ENCODE measurements around the gene UNC13A.

DNA sequence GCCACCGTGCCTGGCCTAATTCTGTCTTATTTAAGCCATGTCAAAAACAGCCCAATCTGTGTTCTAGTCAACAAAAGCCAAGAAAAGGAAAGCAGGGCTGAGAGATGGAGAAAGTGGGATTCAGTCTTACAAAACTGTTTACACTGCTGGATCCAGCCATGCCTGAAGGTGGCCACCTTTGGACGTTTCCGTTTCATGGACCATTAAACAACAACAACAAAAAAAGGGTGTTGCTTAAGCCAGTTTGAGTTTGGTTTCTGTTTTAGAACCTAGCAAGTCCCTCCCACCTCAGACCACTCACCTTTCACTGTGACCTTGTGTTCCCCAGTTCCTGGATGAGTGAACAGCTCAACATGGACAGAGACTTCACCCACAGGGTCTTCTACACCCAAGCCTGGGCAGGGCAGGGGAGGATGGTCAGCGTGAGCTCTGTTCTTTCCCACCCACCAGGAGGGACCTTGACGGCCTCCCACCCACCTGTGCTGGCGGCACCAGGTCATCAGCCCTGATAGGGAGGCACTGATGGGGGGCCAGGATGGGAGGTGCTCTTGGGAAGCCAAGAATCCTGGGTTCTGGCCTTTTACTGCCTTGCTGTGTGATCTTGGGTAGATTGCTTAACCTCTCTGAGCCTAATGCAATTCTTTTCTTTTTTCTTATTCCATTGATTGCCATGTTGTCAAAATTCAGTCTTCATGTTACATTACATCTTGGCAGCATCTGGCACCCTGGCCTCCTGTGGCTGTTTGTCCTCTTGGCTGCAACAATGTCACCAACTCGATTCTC, 76.5 kb downstream of the UNC13A start:
- TF ChIP-seq ZFP30 (CRISPR knock-in tag; IDR thresholded peaks at IDR 0.05) = no peak
- TF ChIP-seq, protein P1, sequence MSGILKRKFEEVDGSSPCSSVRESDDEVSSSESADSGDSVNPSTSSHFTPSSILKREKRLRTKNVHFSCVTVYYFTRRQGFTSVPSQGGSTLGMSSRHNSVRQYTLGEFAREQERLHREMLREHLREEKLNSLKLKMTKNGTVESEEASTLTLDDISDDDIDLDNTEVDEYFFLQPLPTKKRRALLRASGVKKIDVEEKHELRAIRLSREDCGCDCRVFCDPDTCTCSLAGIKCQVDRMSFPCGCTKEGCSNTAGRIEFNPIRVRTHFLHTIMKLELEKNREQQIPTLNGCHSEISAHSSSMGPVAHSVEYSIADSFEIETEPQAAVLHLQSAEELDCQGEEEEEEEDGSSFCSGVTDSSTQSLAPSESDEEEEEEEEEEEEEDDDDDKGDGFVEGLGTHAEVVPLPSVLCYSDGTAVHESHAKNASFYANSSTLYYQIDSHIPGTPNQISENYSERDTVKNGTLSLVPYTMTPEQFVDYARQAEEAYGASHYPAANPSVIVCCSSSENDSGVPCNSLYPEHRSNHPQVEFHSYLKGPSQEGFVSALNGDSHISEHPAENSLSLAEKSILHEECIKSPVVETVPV (CRISPR knock-in tag; IDR thresholded peaks at IDR 0.05) = no peak
- TF ChIP-seq, protein P2, sequence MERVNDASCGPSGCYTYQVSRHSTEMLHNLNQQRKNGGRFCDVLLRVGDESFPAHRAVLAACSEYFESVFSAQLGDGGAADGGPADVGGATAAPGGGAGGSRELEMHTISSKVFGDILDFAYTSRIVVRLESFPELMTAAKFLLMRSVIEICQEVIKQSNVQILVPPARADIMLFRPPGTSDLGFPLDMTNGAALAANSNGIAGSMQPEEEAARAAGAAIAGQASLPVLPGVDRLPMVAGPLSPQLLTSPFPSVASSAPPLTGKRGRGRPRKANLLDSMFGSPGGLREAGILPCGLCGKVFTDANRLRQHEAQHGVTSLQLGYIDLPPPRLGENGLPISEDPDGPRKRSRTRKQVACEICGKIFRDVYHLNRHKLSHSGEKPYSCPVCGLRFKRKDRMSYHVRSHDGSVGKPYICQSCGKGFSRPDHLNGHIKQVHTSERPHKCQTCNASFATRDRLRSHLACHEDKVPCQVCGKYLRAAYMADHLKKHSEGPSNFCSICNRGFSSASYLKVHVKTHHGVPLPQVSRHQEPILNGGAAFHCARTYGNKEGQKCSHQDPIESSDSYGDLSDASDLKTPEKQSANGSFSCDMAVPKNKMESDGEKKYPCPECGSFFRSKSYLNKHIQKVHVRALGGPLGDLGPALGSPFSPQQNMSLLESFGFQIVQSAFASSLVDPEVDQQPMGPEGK (CRISPR knock-in tag; IDR thresholded peaks at IDR 0.05; ENCODE audit: borderline replicate concordance) = no peak
- TF ChIP-seq ISL1 (CRISPR knock-in tag; IDR thresholded peaks at IDR 0.05) = no peak
- no peak for TF ChIP-seq TOX (CRISPR knock-in tag; IDR thresholded peaks at IDR 0.05; ENCODE audit: borderline replicate concordance)
- no peak for TF ChIP-seq ZC3H10 (CRISPR knock-in tag; IDR thresholded peaks at IDR 0.05)
- TF ChIP-seq ESRRG (CRISPR knock-in tag; IDR thresholded peaks at IDR 0.05) = no peak
- TF ChIP-seq GLIS3 (CRISPR knock-in tag; IDR thresholded peaks at IDR 0.05) = no peak
- TF ChIP-seq PPARA (CRISPR knock-in tag; IDR thresholded peaks at IDR 0.05; ENCODE audit: borderline replicate concordance) = no peak
- no peak for TF ChIP-seq SNAI2 (CRISPR knock-in tag; IDR thresholded peaks at IDR 0.05)
- no peak for TF ChIP-seq ZNF70 (CRISPR knock-in tag; IDR thresholded peaks at IDR 0.05)
- TF ChIP-seq ARNTL (CRISPR knock-in tag; IDR thresholded peaks at IDR 0.05; ENCODE audit: borderline replicate concordance, low read depth) = no peak
